GM19455 (cell line): ENCODE data around the gene MEI1.
"Not testable (repeated sequence)": the region's sequence is repeated elsewhere in the genome, so short reads cannot be mapped to it uniquely, and the experiment has no call there.

Experiments
- ATAC-seq: cut with Tn5 transposase; IDR thresholded peaks from one replicate; pipeline ENCODE4 v1.9.1; 2021; ENCODE audit not compliant: unreplicated experiment

MEI1 gene

DNA sequence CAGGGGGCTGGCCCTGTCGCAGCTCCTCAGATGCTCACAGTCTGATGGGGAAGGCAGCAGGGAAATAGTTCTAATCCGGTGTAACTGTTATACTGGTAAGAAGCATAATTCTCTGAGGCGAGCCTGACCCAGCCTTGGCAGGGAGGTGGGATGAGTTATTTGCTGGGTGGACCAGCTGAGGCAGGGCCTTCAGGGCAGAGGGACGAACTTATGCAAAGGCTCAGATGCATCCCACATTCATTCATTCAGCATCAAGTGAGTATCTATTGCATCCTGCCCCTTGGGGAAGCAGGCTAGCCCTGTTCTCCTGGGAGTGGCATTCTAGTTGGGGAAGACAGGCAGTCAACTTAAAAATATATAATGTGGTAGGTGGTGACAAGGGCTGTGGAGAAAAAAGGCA lies 120.0 kb downstream of the MEI1 start:
- ATAC-seq: no peak

DNA sequence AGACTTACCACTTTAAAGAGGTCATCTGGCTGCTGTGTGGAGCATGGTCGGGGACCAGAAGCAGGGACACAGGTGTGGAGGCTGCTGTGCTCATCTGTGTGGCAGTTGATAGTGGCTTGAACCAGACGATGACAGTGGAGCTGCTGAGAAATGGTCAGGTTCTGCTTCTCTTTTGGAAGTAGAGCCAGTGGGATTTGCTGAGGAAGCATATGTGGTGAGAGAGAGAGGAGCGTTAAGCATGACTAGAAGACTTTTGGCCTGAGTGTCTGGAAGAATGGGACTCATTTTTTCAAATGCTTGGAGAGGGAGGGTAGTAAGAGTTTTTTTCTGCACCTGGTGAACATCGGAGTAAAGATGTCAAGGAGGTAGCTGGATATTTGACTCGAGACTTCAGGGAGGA lies 121.1 kb downstream of the MEI1 start:
- no peak for ATAC-seq

DNA sequence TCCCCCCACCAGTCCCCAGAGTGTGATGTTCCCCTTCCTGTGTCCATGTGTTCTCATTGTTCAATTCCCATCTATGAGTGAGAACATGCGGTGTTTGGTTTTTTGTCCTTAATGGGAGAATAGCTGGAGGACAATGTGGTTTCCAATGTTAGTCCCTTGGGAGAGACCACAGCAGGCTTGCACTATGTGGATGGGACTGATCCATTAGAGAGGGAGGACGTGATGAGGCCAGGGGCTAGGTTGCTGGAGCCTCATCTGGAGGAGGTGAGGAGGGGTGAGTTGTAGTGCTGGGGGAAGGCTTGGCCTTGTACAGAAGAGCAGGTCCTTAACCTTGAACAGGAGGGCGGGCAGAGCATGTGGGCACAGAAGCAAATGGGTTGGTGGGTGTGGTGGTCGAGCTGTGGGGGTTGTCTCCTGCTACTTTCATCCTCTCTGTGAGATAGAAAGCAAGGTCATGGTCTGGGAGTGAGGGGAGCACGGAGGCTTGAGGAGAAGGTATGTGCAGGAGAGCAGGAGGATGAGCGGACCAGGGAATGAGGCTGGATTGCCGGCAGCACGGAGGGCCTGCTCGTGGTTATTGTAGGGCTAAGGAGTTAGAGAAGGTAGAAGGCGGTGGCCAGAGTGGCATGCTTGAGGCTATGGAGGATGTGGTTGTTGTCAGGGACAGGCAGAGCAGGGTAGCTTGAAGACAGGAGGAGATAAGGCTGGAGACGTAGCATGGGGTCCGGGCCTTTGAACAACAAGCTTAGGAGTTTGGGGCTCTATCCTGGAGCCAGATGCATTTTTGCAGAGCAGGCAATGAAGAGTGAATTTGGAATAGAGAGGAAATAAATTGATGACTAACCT lies 122.4 kb downstream of the MEI1 start:
- no peak for ATAC-seq

DNA sequence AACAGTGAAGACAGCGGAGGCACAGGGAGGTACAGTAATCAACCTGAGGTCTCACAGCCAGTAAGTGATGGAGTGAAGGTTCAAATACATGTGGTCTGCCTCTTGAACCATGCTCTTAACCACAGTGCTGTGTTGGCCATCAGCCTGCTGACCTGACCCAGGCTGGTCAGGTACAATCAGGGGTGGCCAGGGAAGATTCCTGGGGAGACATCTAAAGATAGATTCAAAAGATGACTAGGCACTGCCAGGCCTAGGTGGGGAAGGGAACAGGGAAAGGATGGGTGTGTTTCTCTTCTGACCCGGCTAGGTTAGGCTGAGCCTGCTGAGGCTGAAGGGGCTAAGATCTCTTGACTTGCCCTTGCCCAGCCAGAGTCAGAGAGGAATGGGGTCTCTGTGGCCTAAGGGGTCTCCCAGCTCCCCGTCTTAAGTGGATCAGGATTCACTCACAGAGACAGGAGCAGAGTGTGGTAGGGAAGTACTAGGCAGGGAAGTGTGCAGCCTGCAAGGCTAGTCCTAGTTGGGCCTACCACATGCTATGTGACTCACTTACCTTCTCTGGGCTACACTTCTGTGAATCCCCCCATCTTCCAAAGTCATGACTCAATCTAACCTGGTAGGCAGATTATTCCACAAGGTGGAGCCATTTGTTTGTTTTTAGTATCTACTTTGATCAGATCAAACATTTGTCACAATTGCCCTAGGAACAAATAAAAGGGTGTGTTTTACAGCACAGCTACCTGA lies 123.2 kb downstream of the MEI1 start:
- ATAC-seq: no peak

DNA sequence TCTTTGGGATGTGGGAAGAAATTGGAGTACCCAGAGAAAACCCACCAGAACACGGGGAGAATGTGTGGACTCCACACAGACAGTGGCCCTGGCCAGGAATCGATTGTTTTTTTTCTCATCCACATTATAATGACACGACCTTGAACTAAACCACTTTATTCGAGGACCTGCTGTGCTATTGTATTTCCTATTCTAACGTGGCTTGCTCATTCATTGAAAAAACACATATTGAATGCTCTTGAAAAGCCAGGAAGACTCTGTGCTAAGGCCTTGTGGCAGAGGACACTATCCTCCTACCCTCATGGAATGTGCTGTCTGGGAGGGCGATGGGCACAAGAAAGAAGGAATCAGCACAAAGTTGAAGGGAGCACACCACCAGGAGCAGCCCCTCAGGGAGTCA lies 124.5 kb downstream of the MEI1 start:
- no peak for ATAC-seq

DNA sequence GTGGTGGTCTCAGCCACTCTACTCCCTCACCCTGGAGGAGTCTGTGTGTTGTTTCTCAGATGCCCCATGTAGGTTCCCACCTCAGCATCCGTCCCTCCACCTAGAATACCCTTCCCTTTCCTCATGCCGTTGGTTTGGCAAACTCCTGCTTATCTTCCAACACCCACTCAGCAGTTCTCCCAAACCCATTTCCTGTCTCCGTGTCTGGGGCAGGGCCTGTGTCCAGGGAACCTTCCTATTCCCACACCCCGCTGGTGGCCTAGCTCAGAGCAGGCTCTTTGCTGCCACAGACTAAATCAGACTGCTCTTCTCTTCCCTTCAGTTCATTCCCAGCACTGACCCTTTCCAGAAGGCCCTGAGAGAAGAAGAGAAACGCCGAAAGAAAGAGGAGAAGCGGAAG lies 126.1 kb downstream of the MEI1 start:
- no peak for ATAC-seq

DNA sequence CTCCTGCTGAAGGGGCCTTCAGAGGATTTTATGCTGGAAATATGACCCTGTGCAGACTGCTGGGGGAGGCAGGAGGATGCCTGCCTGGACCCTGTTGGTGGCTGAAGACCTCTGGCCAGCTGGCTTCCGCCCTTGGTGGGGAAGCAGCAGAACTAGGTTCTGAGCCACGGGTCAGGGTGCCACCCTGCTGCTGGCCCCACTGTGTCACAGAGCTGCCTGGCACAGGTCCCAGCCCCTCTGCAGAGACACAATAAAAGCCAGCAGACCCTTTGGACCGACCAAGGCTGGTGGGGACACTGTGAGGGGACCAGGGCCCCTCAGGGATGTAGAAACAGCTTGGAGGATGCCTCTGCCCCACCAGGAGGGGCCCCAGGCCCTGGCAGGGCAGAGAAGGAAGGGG lies 126.7 kb downstream of the MEI1 start:
- no peak for ATAC-seq

DNA sequence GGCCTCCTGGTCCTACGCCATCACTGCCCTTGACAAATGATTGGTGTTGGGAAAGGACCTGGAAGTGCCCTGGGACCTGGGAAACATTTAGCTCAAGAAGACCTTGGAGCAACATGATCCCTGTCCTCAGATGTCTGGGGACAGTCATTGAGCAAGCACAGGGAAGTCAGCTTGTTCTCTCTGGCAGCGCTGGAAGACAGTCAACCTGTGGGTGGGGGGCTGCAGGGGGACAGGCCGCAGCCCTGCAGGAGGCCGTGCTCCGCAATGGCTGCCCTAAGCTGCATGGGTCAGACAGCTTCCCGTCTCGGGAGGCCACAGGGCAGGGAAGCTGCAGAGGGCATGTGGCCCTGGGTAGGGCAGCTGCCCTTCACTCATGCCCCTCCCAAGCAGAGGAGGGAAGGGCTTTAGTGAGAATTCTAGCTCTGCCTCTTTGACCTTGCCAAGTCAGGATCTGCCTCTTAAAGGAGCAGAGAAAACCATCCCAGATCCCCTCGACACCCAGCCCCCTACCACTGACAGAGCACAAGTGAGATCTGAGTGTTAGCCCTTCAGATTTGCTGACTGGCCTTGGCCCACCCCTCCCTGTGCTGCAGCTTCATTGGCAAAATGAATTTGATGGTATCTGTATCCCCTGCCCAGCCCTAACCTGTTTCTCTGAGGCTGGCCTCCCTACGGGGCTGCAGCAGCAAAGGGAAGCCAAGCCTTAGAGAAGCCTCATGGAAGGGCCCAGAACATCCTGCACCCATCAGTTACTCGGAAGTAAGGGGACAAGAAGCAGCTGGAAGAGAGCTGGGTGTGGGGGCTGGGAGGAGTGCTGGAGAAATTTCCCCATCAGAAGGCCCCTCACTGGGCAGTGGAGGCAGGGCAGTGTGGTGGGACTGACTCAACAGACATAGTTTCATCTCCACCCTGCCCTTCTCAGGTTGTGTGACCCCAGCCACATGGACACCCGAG lies 127.4 kb downstream of the MEI1 start:
- ATAC-seq: no peak

DNA sequence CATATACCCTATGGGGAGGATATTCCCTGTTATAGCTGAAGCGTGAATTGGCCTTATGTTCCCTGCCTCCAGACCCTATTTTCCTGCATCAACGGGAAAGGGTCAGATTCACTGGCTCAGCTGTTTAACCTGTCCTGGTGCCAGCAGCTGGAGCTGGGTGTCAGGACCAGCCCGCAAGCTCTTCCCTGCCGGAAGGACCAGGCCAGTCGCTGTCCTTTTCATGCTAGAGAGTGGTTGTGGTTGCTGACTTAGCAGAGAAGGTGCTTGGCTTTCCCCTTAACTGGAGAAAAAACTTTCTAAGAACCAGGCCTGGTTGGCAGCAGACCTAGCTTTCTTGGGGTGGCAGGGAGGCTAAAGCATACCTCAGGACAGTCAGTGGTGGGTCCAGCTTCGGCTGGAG lies 128.4 kb downstream of the MEI1 start:
- no peak for ATAC-seq

DNA sequence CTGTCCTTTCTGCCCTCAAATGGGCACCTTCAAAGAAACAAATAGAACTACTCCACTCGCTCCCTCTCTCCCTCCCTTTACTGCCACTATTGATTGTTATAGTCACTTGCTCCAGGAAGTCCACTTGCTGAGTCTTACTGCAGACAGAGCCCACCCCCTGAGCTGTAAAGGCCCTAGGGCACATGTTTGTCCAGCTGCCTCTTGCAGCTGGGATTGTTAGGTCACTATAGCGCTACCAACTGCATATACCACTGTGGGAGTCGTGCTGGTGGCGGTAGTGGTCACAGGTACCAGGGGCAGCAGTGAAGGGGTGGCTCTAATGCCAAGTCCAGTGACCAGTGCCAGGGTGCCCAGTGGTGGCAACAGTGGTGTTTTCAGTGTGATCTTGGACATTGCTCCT lies 129.2 kb downstream of the MEI1 start:
- ATAC-seq: no peak

DNA sequence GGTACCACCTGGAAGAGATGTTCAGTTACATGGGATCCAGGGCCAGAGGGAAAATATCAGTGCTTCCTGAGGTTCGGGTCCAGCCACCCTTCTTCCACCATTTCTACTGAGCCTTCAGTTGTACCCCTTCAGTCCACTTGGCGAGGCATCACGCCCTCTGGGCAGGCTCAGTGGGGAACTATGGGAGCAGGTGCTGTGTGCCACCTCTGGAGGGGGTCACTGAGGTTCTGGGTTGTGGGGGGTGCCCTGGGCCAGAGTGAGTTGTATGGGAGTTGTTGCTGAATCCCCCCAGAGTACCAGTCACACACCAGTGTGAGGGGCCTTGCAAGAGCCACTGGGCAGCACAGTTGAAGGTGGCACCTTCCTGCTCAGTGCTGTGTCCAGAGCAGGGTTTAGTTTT lies 130.9 kb downstream of the MEI1 start:
- ATAC-seq: no peak

DNA sequence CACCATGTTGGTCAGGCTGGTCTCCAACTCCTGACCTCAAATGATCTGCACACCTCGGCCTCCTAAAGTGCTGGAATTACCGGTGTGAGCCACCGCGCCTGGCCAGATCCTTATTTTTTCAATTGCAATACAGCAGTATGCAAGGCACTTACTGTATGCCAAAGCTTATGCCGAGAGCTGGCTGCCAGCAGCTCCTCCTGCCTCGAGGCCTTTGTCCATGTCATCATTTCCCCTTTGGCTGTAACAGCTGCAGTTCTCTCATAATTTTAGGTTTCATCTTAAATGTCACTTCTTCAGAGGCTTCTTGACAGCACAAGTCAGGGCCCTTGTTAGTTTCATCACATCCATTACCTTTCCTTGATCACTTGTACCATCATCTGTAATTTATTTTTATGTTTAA lies 132.1 kb downstream of the MEI1 start:
- ATAC-seq: no peak

DNA sequence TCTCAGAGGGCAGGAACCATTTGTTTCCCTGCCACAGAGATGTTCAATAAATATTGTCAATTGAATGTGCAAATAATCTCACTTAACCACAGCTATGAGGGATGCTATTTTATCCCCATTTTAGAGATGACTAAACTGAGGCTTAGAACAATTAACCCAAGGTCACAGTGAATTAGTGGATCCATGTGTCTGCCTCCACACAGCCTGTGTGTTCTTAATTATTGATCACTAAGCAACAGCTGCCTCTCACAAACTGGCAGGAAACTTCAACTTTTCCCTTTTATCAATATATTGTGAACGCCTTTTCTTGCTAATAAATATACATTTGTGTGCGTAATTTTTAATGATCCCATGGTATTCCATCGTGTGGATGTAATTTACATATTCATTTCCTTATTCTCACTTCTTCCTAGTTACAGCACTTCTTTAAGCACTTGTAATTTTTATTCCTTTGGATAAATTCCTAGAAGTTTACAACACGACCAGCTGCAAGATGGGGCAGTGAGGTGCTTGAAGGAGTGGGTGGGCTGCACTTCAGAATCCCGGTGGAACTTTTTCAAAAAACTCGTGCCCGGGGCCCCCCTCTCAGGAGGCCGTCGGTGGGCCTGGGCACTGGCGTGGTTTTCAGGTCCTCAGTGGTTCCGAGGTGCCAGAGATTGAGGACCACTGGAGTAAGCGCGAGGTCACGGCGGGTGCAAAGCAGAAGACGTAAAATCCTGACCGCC lies 132.7 kb downstream of the MEI1 start:
- no peak for ATAC-seq

DNA sequence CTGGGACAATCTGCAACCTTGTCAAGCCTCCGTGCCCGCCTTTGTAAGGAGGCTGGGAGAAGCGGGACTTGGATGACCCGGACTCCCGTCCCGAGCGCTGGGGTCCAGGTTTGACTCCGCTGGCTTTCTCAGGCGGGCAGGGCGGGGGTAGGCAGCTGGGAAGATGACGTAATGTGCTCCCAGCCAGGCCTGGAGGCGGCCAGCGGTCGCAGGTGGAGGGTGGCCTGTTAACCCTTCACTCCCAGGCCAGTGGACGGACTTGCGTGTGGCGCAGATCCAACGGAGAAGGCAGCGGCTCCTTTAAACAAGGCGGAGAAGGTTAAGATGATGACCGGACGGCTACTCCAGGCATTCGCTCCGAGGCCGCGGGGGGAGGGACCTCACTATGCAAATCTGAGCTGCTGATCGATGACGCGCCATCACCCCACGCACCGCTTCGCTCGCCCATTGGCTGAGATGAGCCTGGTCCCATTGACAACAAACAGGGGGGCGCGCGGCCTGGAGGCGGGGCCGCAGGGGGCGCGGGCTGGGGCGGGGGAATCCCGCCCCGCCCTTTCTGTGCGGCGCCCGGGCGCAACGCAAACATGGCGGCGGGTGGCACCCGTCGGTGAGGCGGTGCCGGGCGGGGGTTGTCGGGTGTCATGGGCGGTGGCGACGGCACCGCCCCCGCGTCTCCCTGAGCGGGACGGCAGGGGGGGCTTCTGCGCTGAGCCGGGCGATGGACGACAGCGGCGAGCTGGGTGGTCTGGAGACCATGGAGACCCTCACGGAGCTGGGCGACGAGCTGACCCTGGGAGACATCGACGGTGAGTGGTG lies 133.5 kb downstream of the MEI1 start, which contains the start of gene SREBF2:
SREBF2 (plus strand) TSS at position 553 of the 816 bp plus-strand sequence; CDS start at position 719, 166 bp downstream.
- ATAC-seq: peak; percentile 86

DNA sequence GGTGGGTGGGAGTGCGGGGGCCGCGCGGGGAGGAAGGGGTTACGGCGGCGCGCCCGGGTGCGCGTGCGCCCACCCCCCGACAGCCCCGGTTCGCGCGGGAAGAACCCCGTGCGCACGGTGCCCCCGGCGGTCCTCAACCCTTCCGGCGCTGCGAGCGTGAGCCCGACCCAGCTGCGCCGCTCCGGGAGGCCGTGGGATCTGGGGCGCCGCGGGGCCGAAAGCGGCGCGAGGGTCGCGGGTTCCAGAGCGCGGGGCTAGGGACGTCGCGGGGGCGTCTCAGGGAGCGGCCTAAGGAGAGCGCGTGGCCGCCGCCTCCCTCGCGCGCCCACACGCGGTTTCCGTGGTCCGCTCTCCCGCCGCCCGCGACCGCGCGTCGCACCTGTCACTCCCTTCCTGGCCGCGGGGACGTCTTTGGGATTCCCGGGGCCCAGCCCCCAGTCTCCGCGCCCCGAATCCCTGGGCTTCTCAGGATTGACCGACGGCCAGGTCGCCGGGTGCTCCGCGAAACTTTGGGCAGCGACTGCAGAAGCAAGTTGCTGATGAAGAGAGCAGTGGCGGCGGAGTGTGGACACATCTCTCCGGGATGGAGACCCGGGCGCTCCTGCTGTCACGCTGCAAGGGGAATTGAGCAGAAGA lies 134.2 kb downstream of the MEI1 start:
- peak; percentile 20 for ATAC-seq

DNA sequence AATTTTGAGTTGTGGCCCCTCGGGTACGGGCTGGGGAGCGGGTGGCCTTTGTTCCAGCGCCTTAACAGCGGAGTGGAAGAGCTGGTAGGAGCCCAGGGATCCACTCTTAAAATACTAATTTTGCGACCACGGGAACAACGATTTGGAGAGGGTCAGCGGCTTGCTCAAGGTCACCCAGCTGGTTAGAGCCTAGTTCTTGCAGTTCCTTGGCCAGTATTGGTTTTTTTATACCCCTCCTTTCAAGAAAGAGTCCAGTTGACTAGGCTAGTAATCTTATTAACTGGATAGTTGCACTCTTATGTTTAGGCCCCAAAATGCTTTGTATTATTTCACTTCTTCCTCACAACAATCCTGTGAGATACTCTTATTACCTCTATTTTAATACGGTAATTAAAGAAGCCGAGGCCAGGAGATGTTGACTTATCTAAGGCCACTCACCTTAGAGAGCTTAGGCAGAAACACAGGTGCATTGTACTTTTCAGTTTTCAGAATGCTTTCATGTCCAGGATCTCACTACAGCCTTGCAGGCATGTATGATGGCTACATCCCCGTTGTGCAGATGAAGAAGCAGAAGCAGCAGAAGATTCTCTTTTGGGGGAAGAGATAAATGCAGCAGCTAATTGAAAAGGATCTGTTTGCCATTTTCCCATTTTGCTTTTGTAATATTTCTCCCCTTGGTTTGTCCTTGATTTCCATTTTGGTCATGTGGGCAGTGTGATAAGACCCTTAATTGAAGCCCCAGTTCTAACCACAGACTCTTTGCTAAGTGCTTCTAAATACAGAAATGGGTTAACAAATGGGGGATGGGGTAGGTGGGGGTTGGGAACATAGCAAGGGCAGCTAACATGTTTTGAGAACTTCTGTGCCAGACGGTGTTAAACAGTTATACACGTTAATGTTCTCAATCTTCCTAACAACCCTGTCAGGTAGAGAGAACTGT lies 135.0 kb downstream of the MEI1 start:
- no peak for ATAC-seq

DNA sequence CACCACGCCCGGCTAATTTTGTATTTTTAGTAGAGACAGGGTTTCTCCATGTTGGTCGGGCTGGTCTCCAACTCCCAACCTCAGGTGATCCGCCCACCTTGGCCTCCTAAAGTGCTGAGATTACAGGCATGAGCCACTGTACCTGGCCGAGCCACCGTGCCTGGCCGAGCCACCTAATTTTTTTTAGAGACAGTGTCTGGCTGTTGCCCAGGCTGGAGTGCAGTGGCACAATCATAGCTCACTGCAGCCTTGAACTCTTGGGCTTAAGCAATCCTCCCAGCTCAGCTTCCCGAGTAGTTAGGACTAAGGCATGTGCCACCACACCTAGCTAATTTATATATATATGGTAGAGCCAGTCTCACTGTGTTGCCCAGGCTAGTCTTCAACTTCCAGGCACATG lies 136.2 kb downstream of the MEI1 start:
- ATAC-seq: not testable (repeated sequence)

DNA sequence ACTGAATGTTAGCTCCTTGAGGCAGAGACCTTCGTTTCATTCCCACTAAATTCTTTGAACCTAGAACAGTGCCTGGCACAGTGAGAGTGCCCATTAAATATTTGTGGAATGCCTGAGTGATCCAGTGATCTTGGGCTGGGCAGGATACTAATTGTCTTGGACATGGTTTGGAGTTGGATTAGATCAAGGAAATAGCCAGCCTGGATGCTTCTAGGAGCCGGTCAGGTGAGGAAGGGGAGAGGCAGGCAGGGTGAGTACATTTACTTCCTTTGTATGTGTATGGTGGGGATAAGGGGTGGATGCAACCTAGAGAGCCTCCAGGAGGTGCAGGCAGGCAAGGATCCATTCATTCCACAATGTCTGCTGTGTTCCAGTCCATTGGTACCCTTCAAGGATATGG lies 137.2 kb downstream of the MEI1 start:
- no peak for ATAC-seq
